ENCODE results near the gene GFRA4.

- TF ChIP-seq RXRA (IDR thresholded peaks at IDR 0.05; ENCODE audit: borderline replicate concordance, low read depth) (no peak), CTCF (IDR thresholded peaks at IDR 0.05) (no peak), MAX (IDR thresholded peaks at IDR 0.05; ENCODE audit: low read depth) (no peak), RCOR1 (IDR thresholded peaks at IDR 0.05; ENCODE audit: low read length) (no peak), JUND (IDR thresholded peaks at IDR 0.05) (no peak), EZH2phosphoT487 (IDR thresholded peaks at IDR 0.05; ENCODE audit: borderline replicate concordance, low read depth) (no peak), RFX5 (IDR thresholded peaks at IDR 0.05; ENCODE audit: low read length) (no peak), FOXM1 (IDR thresholded peaks at IDR 0.05; ENCODE audit: low read depth) (no peak), EP300 (IDR thresholded peaks at IDR 0.05; ENCODE audit: borderline replicate concordance in 1 of 2, low read depth in 1 of 2, low read length in 1 of 2) (no peak), NRF1 (IDR thresholded peaks at IDR 0.05; ENCODE audit: low read depth, low read length) (no peak), MXI1 (IDR thresholded peaks at IDR 0.05; ENCODE audit: low read depth, low read length) (no peak), POLR2AphosphoS5 (IDR thresholded peaks at IDR 0.05; ENCODE audit: low read depth, low read length) (no peak)
Measured at GRCh38 chr20:3712279-3712873, 49.2 kb upstream of the GFRA4 start, which contains the start of gene SIGLEC1.
